Mesendoderm (in vitro differentiated cells): ENCODE measurements around the gene GAL3ST2.
"Not testable (repeated sequence)": the region's sequence is repeated elsewhere in the genome, so short reads cannot be mapped to it uniquely, and the experiment has no call there.

Source experiments
- DNase-seq: peaks from one replicate; pipeline ENCODE4 v3.0.0; 2013
- H2AK5ac ChIP-seq: 2 replicates; pipeline ENCODE4 v1.6.1; 2013; ENCODE audit warnings: low read length, inconsistent platforms
- H2BK120ac ChIP-seq: 2 replicates; pipeline ENCODE4 v1.6.1; 2013; ENCODE audit warnings: low read depth, mild to moderate bottlenecking, low read length, moderate library complexity, mixed read lengths
- H2BK15ac ChIP-seq: replicated peaks from 2 replicates; pipeline ENCODE4 v1.6.1; 2013; ENCODE audit warnings: low read depth, mild to moderate bottlenecking, moderate library complexity
- H2BK5ac ChIP-seq: 2 replicates; pipeline ENCODE4 v1.6.1; 2013; ENCODE audit warnings: low read length, inconsistent platforms
- H3K18ac ChIP-seq: 2 replicates; pipeline ENCODE4 v1.6.1; 2013; ENCODE audit warnings: mild to moderate bottlenecking, low read length, mixed read lengths
- H3K23ac ChIP-seq: one replicate; pipeline ENCODE4 v1.6.1; 2013; ENCODE audit warnings: low read length
- H3K27ac ChIP-seq: 2 replicates; pipeline ENCODE4 v1.5.1; 2013; ENCODE audit warnings: low read depth, mild to moderate bottlenecking, inconsistent platforms, low read length, moderate library complexity
- H3K27me3 ChIP-seq: 2 replicates; pipeline ENCODE4 v1.6.1; 2013; ENCODE audit warnings: low read length, control low read depth, mild to moderate bottlenecking, inconsistent platforms; ENCODE audit not compliant: insufficient read depth, poor library complexity
- H3K36me3 ChIP-seq: 2 replicates; pipeline ENCODE4 v1.6.1; 2013; ENCODE audit warnings: low read length, inconsistent platforms; ENCODE audit not compliant: control insufficient read depth, insufficient read depth
- H3K4ac ChIP-seq: one replicate; pipeline ENCODE4 v1.6.1; 2013; ENCODE audit warnings: low read depth, mild to moderate bottlenecking, low read length, moderate library complexity
- H3K4me1 ChIP-seq: 2 replicates; pipeline ENCODE4 v1.6.1; 2013; ENCODE audit warnings: low read depth, low read length, inconsistent platforms; ENCODE audit not compliant: control insufficient read depth
- H3K4me2 ChIP-seq: 2 replicates; pipeline ENCODE4 v1.6.1; 2013; ENCODE audit warnings: low read length
- H3K4me3 ChIP-seq: 2 replicates; pipeline ENCODE4 v1.5.1; 2013; ENCODE audit warnings: mild to moderate bottlenecking, low read length
- H3K56ac ChIP-seq: one replicate; pipeline ENCODE4 v1.6.1; 2013; ENCODE audit warnings: low read length
- H3K79me1 ChIP-seq: 2 replicates; pipeline ENCODE4 v1.6.1; 2013; ENCODE audit warnings: low read length, inconsistent platforms
- H3K79me2 ChIP-seq: 2 replicates; pipeline ENCODE4 v1.6.1; 2013; ENCODE audit warnings: mild to moderate bottlenecking, low read length; ENCODE audit not compliant: control insufficient read depth, insufficient read depth
- H3K9ac ChIP-seq: 2 replicates; pipeline ENCODE4 v1.6.1; 2013; ENCODE audit warnings: low read length, inconsistent platforms
- H4K5ac ChIP-seq: one replicate; pipeline ENCODE4 v1.6.1; 2013; ENCODE audit warnings: low read length
- H4K8ac ChIP-seq: one replicate; pipeline ENCODE4 v1.6.1; 2013; ENCODE audit warnings: low read depth, mild to moderate bottlenecking, control low read depth, low read length, moderate library complexity
- WGBS: extraction: QIAGEN DNeasy Blood & Tissue Kit; methylation state at CpG from one replicate; pipeline ENCODE4 v1.1.7; 2013; ENCODE audit warnings: low lambda C conversion rate, missing lambda C conversion rate; ENCODE audit not compliant: insufficient coverage; ENCODE audit errors: extremely low coverage; 5-methylcytosine and 5-hydroxymethylcytosine counted together

The GAL3ST2 gene

GRCh38 chr2:241753493-241753892, 23.1 kb upstream of the GAL3ST2 start:
- H3K23ac ChIP-seq = no peak overlapping the region
- no peak overlapping the region for H4K8ac ChIP-seq
- H3K4ac ChIP-seq = no peak overlapping the region
- H3K27ac ChIP-seq = no peak overlapping the region
- no CpG with 5 or more reads among the region's 17 CpGs for WGBS
- H3K27me3 ChIP-seq = no peaks in the 10 kb centered on the region
- H3K36me3 ChIP-seq = no peaks in the 10 kb centered on the region
- H2BK15ac ChIP-seq = no peak overlapping the region
- H4K5ac ChIP-seq = no peak overlapping the region
- no peak overlapping the region for H2BK120ac ChIP-seq
- H3K79me2 ChIP-seq = no peaks in the 10 kb centered on the region
- H3K56ac ChIP-seq = no peak overlapping the region
- no peak overlapping the region for H3K4me3 ChIP-seq
- no peak overlapping the region for H2BK5ac ChIP-seq
- DNase-seq = no peak
- H3K9ac ChIP-seq = no peak overlapping the region
- no peaks in the 10 kb centered on the region for H3K79me1 ChIP-seq
- H3K4me2 ChIP-seq = no peak overlapping the region
- no peaks in the 10 kb centered on the region for H3K4me1 ChIP-seq
- H3K18ac ChIP-seq = no peak overlapping the region
- no peak overlapping the region for H2AK5ac ChIP-seq

GRCh38 chr2:241754042-241754441, 22.6 kb upstream of the GAL3ST2 start:
- no peak overlapping the region for H3K4me3 ChIP-seq
- no peak overlapping the region for H2AK5ac ChIP-seq
- no CpG with 5 or more reads among the region's 20 CpGs for WGBS
- H3K9ac ChIP-seq = no peak overlapping the region
- H3K36me3 ChIP-seq = no peaks in the 10 kb centered on the region
- no peak overlapping the region for H3K27ac ChIP-seq
- DNase-seq = no peak
- H2BK5ac ChIP-seq = no peak overlapping the region
- no peaks in the 10 kb centered on the region for H3K79me1 ChIP-seq
- no peaks in the 10 kb centered on the region for H3K79me2 ChIP-seq
- H2BK120ac ChIP-seq = no peak overlapping the region
- H4K8ac ChIP-seq = no peak overlapping the region
- H3K27me3 ChIP-seq = no peaks in the 10 kb centered on the region
- H3K4me2 ChIP-seq = no peak overlapping the region
- H3K18ac ChIP-seq = no peak overlapping the region
- H2BK15ac ChIP-seq = no peak overlapping the region
- no peaks in the 10 kb centered on the region for H3K4me1 ChIP-seq
- no peak overlapping the region for H3K56ac ChIP-seq
- H4K5ac ChIP-seq = no peak overlapping the region
- H3K23ac ChIP-seq = no peak overlapping the region
- H3K4ac ChIP-seq = no peak overlapping the region

GRCh38 chr2:241755166-241755565, 21.5 kb upstream of the GAL3ST2 start:
- Histone ChIP-seq H3K18ac (no peak overlapping the region), H3K4ac (no peak overlapping the region), H4K8ac (no peak overlapping the region), H3K9ac (no peak overlapping the region), H3K4me2 (no peak overlapping the region), H3K36me3 (no peaks in the 10 kb centered on the region), H2BK5ac (no peak overlapping the region), H3K56ac (no peak overlapping the region), H3K4me3 (no peak overlapping the region), H3K27me3 (no peaks in the 10 kb centered on the region), H3K79me1 (no peaks in the 10 kb centered on the region), H2BK120ac (no peak overlapping the region), H3K23ac (no peak overlapping the region), H2BK15ac (no peak overlapping the region), H4K5ac (no peak overlapping the region), H3K4me1 (no peaks in the 10 kb centered on the region), H2AK5ac (no peak overlapping the region), H3K27ac (no peak overlapping the region), H3K79me2 (no peaks in the 10 kb centered on the region)
- no CpG with 5 or more reads among the region's 18 CpGs for WGBS
- DNase-seq = no peak

- Histone ChIP-seq H3K23ac (no peak overlapping the region), H4K8ac (no peak overlapping the region), H3K79me1 (no peaks in the 10 kb centered on the region), H2BK120ac (no peak overlapping the region), H3K18ac (no peak overlapping the region), H3K4me3 (no peak overlapping the region), H4K5ac (no peak overlapping the region), H3K4me1 (no peaks in the 10 kb centered on the region), H2AK5ac (no peak overlapping the region), H3K79me2 (no peaks in the 10 kb centered on the region), H3K36me3 (no peaks in the 10 kb centered on the region), H2BK5ac (no peak overlapping the region), H3K56ac (no peak overlapping the region), H3K27ac (no peak overlapping the region), H2BK15ac (no peak overlapping the region), H3K4me2 (no peak overlapping the region), H3K27me3 (no peaks in the 10 kb centered on the region), H3K4ac (no peak overlapping the region), H3K9ac (no peak overlapping the region)
- DNase-seq = no peak
- no CpG with 5 or more reads among the region's 27 CpGs for WGBS
Measured at GRCh38 chr2:241755777-241756176, 20.8 kb upstream of the GAL3ST2 start.

- Histone ChIP-seq H3K79me2 (no peaks in the 10 kb centered on the region), H3K23ac (no peak overlapping the region), H4K8ac (no peak overlapping the region), H2BK15ac (no peak overlapping the region), H3K36me3 (no peaks in the 10 kb centered on the region), H3K27me3 (no peaks in the 10 kb centered on the region), H3K79me1 (no peaks in the 10 kb centered on the region), H2BK5ac (no peak overlapping the region), H2BK120ac (no peak overlapping the region), H3K9ac (no peak overlapping the region), H3K4me2 (no peak overlapping the region), H3K4ac (no peak overlapping the region), H4K5ac (no peak overlapping the region), H3K18ac (no peak overlapping the region), H2AK5ac (no peak overlapping the region), H3K4me1 (no peaks in the 10 kb centered on the region), H3K56ac (no peak overlapping the region), H3K27ac (no peak overlapping the region), H3K4me3 (no peak overlapping the region)
- no peak for DNase-seq
- no CpG with 5 or more reads among the region's 20 CpGs for WGBS
Measured at GRCh38 chr2:241759067-241759807, 17.4 kb upstream of the GAL3ST2 start.

- H3K18ac ChIP-seq, H3K4me1 ChIP-seq, H3K79me1 ChIP-seq, H3K27ac ChIP-seq, H3K9ac ChIP-seq, H2BK5ac ChIP-seq, H2BK120ac ChIP-seq, H3K27me3 ChIP-seq, H3K56ac ChIP-seq, DNase-seq, H3K23ac ChIP-seq, H2BK15ac ChIP-seq, H3K4me3 ChIP-seq, H2AK5ac ChIP-seq, H3K4me2 ChIP-seq, H4K5ac ChIP-seq, H3K4ac ChIP-seq, H4K8ac ChIP-seq, H3K79me2 ChIP-seq, H3K36me3 ChIP-seq: not testable (repeated sequence)
- no CpG with 5 or more reads among the region's 16 CpGs for WGBS
Measured at GRCh38 chr2:241759893-241760292, 16.7 kb upstream of the GAL3ST2 start.
